Dedifferentiated amniotic fluid mesenchymal stem cell (primary cell): ENCODE data around the gene REPS1.
A peak's percentile ranks its signal among the peaks of the same experiment; 100 is the strongest.
"Not testable (repeated sequence)": the region's sequence is repeated elsewhere in the genome, so short reads cannot be mapped to it uniquely, and the experiment has no call there.

ENCODE experiments used
- DNase-seq: peaks from one replicate; pipeline ENCODE4 v3.0.0-alpha.2; 2016; ENCODE audit errors: extremely low spot score

Gene REPS1

GRCh38 chr6:138987643-138988468 is at the start of gene REPS1:
REPS1 (minus strand) TSS chr6:138988253; CDS start chr6:138987682, 571 bp downstream.
- peak; percentile 91 for DNase-seq

DNA sequence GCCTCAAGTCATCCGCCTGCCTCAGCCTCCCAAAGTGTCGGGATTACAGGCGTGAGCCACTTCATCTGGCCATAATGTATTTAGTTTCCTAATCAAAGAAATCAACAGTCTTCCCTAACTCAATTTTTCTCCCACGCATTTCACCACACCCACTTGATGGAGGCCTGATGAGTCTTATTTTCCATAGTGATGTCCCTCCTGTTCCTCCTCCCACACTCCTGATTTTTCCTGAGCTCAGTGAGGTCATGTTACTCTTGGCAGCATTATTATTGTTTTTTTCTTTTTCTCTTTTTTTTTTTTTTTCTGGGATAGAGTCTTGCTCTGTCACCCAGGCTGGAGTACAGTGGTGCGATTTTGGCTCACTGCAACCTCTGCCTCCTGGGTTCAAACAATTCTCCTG is 49.4 kb upstream of the REPS1 start:
- peak; percentile 63 for DNase-seq

GRCh38 chr6:139030228-139030963 is 42.3 kb upstream of the REPS1 start:
- DNase-seq = no peak

GRCh38 chr6:139029470-139030227 is 41.6 kb upstream of the REPS1 start:
- DNase-seq = peak; percentile 30

DNA sequence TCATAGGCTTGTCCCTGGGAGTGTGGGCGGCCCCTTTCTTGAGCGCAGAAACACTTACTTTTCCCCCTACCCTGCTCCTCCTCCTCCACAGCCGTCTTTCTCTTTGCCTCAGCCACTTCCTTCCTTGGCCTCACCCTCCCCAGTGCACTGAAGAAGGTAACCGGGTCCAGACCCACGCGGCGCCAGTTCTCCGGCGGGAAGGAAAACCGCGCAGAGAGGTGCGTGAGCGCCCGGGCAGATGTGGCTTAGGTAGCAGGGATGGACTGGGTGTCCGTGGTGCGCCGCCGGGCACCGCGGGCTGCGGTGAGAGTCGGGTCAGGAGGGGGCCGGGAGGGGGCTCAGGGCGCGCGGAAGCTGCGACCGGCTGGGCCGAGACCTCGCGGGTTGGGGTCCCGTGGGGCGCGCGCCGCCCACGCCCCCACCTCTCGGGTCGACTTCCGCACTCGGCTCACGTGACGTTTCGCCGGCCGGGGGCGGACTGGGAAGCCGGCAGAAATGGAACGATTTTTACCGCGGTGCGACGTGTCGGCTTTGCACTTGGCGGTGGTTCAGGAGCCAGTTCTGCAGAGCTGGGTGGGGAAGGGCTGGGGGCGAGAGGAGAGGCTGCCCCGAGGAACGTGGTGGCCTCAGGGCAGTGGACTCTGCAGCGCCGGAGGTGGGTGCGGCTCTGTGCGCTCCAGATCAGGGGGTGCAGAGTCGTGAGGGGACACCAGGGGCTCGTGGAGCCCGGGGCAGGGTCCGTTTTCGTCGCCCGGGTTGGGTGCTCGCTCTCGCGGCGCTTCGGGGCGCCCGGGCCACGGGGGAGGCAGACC is 40.8 kb upstream of the REPS1 start, which contains the start of gene ABRACL:
Gene ABRACL (plus strand): TSS at position 88 of the 812 bp plus-strand sequence. CDS start 5,416 bp downstream, outside the sequence.
- peak; percentile 16 for DNase-seq

DNA sequence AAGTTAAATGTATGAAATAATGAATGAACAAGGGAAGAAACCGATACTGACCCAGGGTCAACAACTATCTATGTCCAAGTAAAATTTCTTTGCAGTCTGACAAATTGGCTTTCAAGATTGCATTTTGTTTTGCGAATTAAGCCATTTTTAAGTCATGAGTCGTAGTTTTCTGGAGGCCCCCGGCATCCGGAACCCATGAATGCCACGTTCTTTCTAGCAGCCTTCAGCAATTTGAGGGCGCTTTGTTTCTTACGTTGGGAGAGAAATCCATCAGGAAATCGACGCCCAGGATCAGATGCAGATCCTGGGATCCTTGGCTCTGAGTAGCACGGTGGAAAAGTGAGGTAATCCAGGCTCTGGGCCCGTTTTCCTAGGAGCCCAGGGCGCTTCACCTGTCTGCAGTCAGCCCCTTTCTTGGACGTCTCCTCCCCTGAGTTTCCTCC is 40.2 kb upstream of the REPS1 start:
- DNase-seq = peak; percentile 19

DNA sequence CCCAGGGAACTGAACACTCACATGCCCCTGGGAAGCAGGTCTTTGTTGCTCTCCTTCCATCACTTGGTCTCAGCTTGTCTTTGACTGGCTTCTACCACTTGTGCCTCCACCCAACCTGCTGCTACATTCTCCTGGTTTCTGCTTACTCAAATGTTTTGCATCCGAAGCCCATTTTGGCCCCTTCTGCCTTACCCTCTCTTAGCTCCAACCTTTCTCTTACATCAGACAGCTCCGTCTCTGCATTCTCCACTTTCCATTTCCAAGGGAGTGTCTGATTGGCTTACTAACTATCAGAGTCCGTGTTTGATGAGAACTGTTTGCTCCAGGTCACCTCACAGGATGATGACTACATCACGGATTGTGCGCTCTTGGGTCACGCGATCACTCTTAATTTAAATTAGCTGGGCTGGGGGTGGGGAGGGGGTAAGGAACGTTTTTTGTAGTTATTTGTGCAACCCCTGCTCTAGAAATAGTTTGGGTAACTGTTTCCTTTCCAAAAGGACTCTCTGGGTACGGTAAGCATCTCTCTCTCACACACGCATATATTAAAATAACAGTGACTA is 39.6 kb upstream of the REPS1 start:
- DNase-seq = no peak

DNA sequence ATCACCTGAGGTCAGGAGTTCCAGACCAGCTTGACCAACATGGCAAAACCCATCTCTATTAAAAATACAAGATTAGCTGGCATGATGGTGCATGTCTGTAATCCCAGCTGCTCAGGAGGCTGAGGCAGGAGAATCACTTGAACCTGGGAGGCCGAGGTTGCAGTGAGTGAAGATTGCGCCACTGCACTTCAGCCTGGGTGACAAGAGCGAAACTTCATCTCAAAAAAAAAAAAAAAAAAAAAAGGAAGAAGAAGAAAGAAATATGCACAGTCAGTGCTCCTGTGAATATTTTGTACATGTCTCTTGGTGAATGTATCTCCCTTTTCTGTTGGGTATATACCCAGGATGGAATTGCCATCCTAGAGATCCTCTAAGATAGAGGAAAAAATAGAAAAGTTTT is 37.4 kb upstream of the REPS1 start:
- DNase-seq = not testable (repeated sequence)

DNA sequence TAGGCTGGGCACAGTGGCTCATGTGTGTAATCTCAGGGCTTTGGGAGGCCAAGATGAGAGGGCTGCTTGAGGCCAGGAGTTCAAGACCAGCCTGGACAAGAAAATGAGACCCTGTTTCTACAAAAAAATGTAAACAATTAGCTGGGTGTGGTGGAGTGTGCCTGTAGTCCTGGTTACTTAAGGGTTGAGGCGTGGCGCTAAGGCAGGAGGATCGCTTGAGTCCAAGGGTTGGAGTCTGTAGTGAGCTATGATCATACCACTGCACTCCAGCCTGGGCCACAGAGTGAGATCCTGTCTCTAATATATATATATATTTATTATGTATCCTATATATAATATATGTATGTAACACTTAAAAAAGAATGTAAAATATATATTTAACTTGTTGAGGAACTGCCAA is 32.6 kb upstream of the REPS1 start:
- no peak for DNase-seq

DNA sequence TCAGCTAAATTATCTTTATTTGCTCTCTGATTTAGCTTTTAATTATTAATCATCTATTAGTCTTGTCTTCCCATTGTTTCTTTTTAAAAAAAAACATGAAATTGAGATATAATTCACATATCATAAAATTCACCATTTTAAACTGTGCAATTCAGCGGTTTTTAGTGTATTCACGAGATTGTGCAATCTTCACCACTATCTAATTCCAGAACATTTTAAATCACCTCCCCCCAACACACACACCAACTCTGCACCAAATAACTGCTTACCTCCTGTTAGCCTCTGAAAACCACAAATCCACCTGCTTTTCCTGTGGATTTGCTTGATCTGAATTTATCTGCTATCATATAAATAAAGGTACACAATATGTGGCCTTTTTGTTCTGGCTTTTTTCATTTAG is 31.7 kb upstream of the REPS1 start:
- no peak for DNase-seq

- DNase-seq = no peak
Measured at GRCh38 chr6:139017227-139017626, 29.2 kb upstream of the REPS1 start.

DNA sequence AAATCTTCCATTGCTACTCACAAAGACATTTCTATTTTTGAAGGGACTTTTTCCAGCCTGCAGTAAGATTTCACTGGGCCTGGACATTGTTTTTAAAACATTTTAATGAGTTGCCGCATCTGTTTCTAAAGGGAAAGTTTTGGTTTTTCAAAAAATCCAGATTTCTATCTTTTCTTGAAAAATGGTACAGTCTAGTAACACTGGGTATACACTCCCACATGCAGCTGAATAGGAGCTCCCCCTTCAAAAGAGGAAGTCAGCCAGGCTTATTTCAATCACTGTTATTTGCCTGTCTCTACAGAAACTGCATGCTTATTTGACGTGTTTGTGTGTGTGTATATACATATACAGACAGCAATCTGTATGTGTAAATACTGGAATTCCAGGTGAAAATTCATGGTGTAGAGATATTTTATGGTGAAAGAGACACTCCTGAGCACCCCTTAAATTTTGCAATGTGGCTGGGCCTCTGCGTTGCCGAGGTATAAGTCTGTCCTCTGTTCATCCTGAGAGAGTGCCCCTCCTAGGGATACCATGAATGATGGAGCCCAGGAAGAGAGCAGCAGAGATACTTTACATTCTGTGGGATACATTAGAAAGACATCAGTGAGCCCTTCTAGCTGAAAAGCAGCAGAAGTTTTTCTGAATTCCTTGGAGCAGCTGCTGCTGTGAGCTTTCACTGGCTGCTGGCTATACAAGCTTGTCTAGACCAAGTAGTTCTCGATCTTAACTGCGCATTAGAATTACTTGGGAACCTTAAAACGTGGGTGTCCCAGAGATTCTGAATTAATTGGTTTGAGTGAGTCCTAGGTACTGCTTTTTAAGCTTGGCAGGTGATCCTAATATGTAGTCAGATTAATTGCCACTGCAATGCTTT is 28.5 kb upstream of the REPS1 start:
- no peak for DNase-seq

GRCh38 chr6:139014945-139015344 is 26.9 kb upstream of the REPS1 start:
- no peak for DNase-seq

GRCh38 chr6:139013185-139013800 is 25.2 kb upstream of the REPS1 start:
- no peak for DNase-seq

- no peak for DNase-seq
Measured at GRCh38 chr6:139011980-139012379, 23.9 kb upstream of the REPS1 start.

DNA sequence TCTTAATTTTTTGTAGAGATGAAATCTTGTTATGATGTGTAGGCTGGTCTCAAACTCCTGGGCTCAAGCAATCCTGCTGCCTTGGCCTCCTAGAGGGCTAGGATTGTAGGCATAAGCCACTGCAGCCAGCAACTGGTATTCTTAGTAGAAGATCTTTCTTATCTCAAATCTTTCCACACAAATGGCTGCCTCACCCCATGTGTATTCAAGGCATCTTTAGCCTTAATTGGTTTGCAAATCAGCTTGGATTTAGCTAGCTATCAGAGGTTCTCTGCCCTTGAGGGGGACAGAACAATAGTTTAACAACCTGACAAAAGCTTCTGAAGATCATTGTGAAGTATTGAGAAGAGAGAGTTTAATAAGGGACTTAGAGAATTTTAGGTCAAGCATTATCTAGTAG is 22.6 kb upstream of the REPS1 start:
- no peak for DNase-seq

DNA sequence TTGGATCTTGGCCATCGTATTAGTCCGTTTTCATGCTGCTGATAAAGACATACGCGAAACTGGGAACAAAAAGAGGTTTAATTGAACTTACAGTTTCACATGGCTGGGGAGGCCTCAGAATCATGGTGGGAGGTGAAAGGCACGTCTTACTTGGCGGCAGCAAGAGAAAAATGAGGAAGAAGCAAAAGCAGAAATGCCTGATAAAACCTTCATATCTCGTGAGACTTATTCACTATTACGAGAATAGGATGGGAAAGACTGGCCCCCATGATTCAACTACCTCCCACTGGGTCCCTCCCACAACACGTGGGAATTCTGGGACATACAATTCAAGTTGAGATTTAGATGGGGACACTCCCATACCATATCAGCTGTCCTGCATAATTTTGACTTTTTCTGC is 20.1 kb upstream of the REPS1 start:
- DNase-seq = no peak

DNA sequence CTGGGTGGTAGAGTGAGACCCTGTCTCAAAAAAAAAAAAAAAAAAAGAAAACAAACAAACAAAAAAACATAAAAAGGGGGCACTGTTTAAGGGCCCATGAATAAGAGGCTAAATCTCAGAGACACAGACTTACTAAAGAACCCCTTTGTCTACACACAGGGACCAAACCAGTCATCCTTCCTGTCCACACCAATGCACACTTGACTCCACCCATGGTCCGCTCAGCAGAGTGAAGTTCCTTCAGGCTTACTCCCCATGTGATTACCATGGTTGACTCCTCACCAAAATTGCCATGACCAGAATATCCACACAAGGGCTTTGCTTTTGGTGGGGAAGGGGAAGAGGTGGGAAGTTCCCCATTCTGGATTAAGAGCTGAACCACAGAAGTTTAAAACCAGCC is 19.4 kb upstream of the REPS1 start:
- DNase-seq = no peak

DNA sequence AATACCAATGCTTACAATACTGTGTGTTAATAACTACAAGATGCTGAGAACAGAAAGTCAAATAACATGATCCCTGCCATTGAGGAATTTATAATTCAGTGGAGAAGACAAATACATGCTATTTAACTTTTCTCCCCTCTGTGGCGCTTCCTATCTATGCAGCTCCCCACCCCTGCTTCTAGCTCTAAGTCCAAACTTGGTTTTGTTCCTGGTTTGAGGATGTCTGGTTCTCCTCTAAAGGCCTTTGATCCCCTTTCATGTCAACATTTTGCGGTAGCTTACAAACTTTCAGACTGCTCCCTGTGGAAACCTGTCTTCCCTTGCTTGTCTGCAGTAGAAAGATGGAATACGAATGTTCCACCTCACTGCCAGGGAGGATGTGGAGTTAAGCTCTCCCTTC is 18.4 kb upstream of the REPS1 start:
- no peak for DNase-seq

DNA sequence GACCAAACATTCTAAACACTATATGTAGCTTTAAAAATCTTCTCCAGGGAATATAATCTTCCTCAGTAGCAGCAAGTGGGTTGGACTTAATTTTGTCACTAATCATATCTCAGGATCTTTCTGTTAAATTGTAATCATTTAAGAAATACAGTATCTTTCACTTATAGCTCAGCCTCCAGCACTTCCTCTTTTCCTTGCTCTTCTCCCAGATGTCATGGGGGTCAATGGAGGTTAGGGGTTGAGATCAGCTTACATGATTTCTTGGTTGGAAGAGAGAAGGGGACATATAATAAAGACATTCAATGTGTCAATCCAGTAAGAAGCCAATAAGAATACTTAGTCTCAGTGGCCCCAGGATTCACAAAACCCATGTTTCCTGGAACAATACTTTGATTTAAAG is 15.7 kb upstream of the REPS1 start:
- DNase-seq = no peak
